Measurements from ENCODE around the gene TFAP2C.
"Not testable (repeated sequence)": the region's sequence is repeated elsewhere in the genome, so short reads cannot be mapped to it uniquely, and the experiment has no call there.

The TFAP2C gene

DNA sequence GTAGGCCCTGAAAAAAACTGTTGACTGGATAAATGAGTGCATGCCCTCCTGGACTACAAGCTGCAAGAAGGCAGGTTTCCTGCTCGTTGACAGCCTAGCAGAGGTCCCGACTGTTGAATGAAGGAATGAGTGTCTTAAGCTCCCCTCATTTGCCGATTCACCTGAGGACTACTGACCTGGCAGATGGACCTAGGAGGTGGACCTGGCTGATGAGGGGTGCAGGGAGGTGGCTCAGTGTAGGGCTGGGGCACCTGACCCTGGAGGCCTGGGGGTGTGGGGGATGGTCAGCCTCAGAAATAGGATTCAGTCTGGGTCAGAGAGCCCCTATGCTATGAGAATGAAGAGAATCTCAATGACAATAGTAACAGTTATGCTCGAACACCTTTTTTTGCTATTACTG, 11.6 kb upstream of the TFAP2C start:
- DNase-seq, result no peak

DNA sequence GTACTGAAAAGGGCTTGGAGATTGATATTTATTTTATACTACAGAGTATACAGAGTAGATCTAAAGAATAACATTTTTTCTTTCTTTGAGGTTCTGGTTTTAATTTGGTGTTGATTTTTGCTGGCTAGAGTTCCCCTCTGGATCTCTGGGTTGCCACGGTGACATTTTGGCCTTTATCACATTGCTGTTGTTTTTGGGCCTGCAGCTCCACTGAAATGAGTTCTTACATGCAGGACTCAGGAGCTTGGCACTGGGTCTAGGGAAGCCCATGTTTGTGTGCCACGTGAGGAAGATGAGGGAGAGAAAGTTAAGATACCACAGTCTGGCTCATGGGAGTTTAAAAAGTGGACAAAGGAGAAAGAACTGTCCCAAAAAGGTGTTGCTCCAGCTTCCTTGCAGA, 7.4 kb upstream of the TFAP2C start:
- DNase-seq, result no peak

- DNase-seq, result not testable (repeated sequence)
These were observed 5.2 kb upstream of the TFAP2C start for GRCh38 chr20:56623930-56624329.

GRCh38 chr20:56624786-56625681, 4.1 kb upstream of the TFAP2C start:
- DNase-seq, result no peak

DNA sequence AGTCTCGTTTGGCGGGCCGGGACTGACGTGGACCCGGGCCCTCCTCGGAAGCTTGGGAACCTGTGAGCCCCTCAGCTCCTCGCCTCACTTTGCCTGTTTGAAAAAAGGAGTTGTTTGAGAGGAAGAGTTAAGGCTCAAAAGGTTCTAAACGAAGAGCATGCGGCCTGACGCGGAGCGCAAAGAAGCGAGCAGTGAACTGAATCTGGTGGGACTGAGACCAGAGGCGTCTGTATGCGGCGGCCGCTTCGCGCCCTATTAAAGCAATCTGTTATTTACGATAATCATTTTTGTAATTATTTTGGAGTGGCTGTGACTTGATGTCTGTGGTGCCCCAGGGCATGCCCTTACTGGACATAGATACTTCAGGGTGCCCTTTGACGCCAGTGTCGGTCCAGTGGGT, 3.3 kb upstream of the TFAP2C start:
- no peak for DNase-seq

DNA sequence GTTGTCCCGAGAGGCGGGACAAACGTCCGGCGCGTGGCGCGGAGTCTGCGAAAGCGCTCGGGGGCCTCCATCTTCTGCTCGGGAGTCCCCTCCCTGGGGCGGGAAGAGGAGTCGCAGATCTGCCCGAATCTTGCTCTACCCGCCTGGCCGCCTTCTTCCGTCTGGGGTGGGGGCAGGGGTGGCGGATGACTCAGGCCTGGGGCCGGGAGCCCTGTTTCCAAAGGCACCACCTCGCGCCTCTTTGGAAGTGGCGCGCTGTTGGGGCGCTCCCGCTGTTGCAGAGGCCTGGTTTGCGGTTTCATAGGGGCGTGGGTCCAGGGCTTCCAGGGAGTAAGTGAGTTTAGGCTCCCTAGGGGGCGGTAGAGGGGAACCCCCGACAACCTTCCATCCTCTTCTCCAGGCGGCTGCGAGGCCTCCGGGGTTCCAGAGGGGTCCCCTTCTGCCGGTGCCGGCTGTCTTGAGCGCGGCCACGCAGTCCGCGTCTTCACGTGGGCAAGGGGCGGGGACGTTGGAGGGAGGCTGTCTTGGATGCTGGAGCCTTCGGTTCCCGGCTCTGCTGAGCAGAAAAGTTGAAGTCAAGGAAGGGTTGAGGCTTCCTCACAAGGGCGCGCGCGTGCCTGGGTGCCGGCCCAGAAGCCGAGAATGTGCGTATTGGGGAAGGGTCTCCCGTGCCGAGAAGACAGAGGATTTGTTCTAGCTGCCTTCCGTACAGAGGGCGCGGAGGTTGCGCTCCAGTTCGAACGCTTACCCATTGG, 2.6 kb upstream of the TFAP2C start:
- no peak for DNase-seq

DNA sequence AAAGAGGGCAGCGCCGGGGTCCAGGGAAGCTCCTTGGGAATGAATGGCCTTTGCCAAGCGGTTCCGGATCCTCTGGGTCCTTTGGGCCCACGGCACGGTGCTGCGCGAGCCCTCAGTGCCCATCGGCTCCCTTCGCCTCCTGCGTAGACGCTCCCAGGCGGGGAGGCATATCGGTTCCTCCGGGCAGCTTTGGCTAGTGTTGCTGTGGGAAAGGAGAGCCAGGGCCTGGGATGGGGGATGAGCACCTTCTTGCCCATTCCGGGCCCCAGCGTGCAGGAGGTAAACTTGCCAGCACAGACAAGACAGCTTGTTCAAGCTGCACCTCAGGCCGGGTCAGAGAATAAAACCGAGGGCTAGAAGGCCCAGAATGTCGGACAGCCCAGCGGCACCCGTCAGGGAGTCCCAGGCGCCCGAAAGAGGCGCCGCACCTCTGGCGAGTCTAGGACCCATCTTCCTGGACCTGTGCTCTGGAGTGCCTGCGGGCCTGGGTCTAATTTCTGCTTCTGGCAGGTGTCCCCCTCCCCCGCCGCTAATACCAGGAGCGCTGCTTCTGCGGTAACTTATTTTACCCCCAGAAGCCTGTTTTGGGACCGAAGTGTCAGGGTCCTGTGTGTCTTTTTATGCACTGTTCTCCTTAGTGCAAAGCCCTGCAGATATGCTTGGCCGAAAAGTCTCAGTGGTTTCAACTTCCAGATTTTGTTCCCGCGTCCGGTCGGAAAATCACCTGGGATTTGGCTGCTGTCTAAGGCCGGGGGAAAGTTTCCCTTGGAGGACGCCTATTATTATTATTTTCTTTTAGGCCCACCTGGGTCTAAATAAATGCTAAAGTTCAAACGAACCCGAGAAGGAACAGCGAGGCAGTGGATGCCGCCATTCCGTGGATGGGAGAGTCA, 1.7 kb upstream of the TFAP2C start:
- DNase-seq, result no peak

DNA sequence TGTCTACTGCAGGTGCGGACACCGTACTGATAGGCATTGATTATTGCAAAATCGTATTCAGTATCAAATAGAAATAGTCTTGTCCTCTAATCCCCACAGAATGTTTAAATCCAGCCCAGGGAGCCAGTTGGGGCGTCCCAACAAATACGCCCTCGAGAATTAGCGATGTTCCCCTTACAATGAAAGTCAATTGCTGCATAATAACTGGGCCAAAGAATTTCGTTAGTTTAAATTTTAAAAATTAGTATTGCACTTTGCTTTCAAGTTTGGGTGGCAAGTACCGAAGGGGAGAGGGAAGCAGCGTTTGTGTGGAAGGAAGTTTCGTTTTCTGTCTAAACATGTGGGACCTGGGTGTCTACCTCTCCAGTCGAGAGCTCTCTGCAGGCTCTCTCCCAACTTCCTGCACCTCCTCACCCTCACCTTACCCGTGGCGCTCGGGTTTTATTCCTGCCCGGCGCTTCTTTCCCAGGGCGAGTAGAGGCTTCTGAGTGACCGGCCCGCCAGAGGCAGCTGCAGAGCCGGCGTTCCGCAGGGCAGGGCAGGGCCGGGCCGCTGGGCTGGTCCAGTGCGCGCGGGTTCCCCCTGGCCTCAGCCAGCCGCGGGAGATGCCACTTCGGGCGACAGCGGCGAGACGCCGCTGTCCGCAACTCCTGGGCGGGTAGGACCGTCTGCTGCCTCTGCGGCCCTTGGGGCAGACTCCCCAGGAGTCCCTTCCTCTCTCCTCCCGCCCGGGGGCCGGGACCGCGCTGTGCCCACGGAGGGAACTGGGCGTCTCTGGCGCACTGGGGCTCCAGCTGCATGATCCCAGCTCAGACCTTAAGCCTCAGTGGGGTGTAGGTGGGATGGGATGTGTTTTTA, 862 bp upstream of the TFAP2C start:
- no peak for DNase-seq

DNA sequence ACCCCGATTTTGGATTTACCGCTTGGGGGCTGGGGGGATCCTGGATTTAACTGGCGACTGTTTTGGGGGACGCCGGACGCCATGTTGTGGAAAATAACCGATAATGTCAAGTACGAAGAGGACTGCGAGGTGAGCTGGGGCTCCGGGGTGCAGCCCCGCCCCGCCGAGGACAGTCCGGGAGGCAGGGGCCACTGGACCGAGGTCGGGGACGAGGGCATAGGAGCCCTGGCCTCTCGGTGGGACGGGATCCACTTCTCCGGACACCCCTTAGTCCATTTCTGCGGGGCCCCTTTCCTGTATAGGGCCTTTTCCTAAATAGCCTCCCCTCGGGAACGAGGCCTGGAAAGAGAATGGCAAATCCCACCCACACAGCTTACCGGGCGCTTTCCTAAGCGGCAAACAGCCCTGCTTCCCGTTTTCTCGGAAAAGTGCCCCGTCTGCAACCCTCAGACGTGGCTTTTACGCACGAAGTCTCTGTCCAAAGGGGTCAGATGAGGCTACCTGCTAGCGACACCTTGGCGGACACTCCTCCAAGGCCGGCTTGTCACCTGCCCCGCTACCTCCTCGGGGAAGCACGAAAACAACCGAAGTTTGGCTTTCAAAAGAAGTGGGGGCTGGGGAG, 469 bp downstream of the TFAP2C start:
- DNase-seq, result no peak

GRCh38 chr20:56630086-56630493, 984 bp downstream of the TFAP2C start:
- DNase-seq, result no peak

- DNase-seq, result no peak
These were observed 1.6 kb downstream of the TFAP2C start for GRCh38 chr20:56630506-56631317.

GRCh38 chr20:56631318-56631989, 2.3 kb downstream of the TFAP2C start:
- DNase-seq, result no peak

DNA sequence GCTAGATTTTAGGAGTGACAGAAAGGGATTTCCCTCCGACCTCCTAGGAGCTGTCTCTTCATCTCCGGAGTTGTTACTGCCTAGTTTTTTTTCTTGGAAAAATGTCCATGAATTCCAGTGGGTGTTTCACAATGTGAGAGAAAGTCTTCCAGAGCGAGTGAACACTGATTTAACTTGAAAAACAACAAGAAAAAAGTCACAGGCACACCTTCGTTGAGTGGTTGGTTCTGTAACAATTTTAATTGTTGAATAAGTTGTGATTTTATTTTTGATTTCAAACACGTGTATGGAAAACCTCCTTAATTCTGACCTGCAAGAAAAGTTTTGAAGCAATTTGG, 2.9 kb downstream of the TFAP2C start:
- DNase-seq, result no peak

- DNase-seq, result no peak
These were observed 5.2 kb downstream of the TFAP2C start for GRCh38 chr20:56634307-56634706.

DNA sequence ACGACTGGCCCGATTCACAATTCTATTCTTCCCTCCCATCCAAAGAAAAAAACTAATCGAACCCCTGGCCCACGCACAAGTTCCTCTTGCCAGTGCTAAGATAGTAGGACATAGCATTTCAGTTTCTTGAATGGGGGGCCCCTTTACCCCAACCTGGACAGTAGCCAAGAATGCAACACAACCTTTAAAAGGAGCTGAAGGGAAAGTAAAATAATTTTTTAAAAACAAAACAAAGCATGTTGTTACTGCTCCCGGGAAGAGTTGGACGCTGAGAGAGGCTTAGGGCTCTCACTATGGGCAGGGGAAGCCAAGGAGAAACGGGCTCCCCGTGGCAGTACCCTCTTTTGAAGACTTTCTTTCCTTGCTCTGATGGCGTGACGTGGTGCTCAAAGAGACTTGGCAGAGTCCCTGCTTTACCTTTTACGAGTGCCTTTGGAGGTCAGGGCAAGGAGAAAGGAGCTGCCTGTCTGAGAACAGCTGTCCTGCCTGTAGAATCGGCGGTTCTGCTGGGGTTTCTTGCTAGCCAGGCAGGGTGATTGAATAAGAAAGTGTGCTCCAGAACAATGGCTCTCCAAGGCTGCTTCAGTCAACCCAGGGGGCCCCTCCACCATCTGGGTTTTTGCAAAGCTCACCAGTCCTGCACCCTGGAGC, 5.8 kb downstream of the TFAP2C start:
- no peak for DNase-seq

- DNase-seq, result no peak
These were observed 7.6 kb downstream of the TFAP2C start for GRCh38 chr20:56636716-56637115.

DNA sequence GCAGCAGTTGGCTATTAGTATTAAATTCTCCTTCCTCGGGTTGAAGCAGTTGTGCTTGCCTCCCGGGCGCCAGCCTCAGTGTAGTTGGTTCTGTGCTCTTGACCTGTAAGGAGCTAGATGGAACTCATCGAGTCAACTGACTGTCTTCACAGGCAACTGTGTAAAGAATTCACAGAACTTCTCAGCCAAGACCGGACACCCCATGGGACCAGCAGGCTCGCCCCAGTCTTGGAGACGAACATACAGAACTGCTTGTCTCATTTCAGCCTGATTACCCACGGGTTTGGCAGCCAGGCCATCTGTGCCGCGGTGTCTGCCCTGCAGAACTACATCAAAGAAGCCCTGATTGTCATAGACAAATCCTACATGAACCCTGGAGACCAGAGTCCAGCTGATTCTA, 8.5 kb downstream of the TFAP2C start:
- no peak for DNase-seq

GRCh38 chr20:56646599-56646998, 17.5 kb downstream of the TFAP2C start:
- DNase-seq, result no peak

DNA sequence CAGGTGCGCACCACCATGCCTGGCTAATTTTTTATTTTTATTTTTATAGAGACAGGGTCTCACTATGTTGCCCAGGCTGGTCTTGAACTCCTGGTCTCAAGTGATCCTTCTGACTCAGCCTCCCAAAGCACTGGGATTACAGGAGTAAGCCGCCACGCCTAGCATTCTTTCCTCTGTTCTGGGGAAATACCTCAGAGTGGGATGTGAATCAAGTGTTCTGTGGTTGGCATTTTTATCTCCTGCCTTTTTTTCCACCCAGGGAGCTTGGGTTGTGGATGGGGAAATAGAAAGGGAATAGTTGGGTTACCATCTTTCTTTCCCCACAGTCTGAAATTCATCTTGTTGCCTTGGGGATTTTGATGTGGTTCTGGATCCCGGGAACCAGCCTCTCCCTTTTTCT, 24.1 kb downstream of the TFAP2C start:
- no peak for DNase-seq

DNA sequence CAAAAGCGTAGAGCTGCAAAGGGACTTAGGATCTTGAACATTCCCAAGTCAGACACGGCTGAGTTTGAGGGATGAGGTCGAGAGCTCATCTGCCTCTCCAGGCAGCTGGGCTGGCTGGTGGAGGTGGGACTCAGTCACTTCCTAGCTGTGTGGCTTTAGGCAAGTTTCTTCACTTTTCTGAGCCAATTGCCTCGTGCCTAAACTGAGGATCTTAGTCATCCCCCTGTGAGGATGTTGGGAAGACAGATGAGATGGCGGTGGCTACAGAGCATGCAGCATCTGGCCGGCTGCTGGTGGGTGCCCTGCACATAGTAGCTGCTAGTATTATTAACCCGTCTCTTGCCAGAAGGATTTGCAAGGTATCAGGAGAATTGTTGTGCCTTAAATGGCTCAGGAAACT, 27.5 kb downstream of the TFAP2C start:
- no peak for DNase-seq
